ENCODE results near the gene MACROH2A2.

The MACROH2A2 gene

DNA sequence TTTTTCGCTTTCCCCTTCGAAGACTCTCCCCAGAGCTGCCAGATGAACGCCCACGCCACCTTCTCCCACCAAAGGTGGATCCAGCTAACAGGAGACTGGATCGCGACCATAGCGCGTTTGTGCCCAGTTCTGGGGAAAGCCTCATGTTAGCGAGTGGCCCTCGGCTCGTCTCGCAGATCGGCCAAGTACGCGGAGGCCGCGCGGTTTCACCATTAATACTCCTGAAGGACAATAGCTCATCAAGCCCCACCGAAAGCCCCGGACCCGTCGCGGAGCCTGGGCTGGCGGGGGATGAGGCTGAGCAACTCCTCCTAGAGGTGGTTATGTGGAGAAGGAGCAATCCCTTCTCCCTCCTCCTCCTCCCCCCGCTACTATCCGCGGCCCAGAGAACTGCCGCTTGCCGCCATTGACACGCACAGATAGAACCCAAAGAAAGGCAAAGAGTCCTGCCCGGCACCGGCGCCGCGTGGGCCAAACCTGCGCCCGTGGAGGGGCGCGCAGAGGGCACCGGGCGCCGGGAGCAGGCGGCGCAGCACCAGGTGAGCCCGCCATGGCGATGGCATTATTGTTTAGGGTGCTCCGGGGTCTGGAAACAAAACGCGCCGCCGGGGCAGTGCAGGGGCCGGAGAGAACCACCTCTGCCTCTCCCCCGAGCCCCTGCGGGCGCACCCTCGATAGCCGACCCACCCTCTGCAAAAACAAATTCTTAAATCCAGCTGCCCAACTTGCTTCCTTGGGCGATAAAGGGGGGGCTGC, at the start of gene MACROH2A2:
TSS of gene MACROH2A2 (plus strand) at position 385 of the 756 bp plus-strand sequence. CDS start 22,813 bp downstream, outside the sequence.
- Histone ChIP-seq H3K79me2 (ENCODE audit: insufficient read depth, low read depth) (no peaks in the 10 kb centered on the region), H3K4me1 (ENCODE audit: low read depth, poor library complexity, severe bottlenecking) (no peaks in the 10 kb centered on the region), H3K9ac (no peak within 1 kb of the TSS), H3K36me3 (ENCODE audit: insufficient read depth) (no peaks in the 10 kb centered on the region), H4K20me1 (ENCODE audit: insufficient read depth) (no peaks in the 10 kb centered on the region), H2AFZ (ENCODE audit: low read depth) (no peak within 1 kb of the TSS), H3K27ac (no peak within 1 kb of the TSS), H3K27me3 (ENCODE audit: insufficient read depth, low read depth) (no peaks in the 10 kb centered on the region), H3K4me3 (IDR thresholded peaks at IDR 0.05; ENCODE audit: insufficient read depth, low read depth, low read length) (no peak within 1 kb of the TSS), H3K4me2 (no peak within 1 kb of the TSS)
- TF ChIP-seq CTCF (conservative IDR thresholded peaks at IDR 0.05; ENCODE audit: low read depth, low read length): no peak

- Histone ChIP-seq H3K9ac (no peak overlapping the region), H2AFZ (ENCODE audit: low read depth) (no peak overlapping the region), H3K4me2 (no peak overlapping the region), H3K79me2 (ENCODE audit: insufficient read depth, low read depth) (no peaks in the 10 kb centered on the region), H4K20me1 (ENCODE audit: insufficient read depth) (no peaks in the 10 kb centered on the region), H3K4me3 (IDR thresholded peaks at IDR 0.05; ENCODE audit: insufficient read depth, low read depth, low read length) (no peak overlapping the region), H3K27ac (no peak overlapping the region), H3K27me3 (ENCODE audit: insufficient read depth, low read depth) (no peaks in the 10 kb centered on the region), H3K4me1 (ENCODE audit: low read depth, poor library complexity, severe bottlenecking) (no peaks in the 10 kb centered on the region), H3K36me3 (ENCODE audit: insufficient read depth) (no peaks in the 10 kb centered on the region)
- TF ChIP-seq CTCF (conservative IDR thresholded peaks at IDR 0.05; ENCODE audit: low read depth, low read length): no peak
These were observed 45.4 kb upstream of the MACROH2A2 start for GRCh38 chr10:70007116-70007820.

GRCh38 chr10:70031215-70031614, 21.4 kb upstream of the MACROH2A2 start:
- Histone ChIP-seq H3K27me3 (ENCODE audit: insufficient read depth, low read depth) (no peaks in the 10 kb centered on the region), H3K79me2 (ENCODE audit: insufficient read depth, low read depth) (no peaks in the 10 kb centered on the region), H4K20me1 (ENCODE audit: insufficient read depth) (no peaks in the 10 kb centered on the region), H2AFZ (ENCODE audit: low read depth) (no peak overlapping the region), H3K4me3 (IDR thresholded peaks at IDR 0.05; ENCODE audit: insufficient read depth, low read depth, low read length) (no peak overlapping the region), H3K27ac (no peak overlapping the region), H3K4me1 (ENCODE audit: low read depth, poor library complexity, severe bottlenecking) (no peaks in the 10 kb centered on the region), H3K9ac (no peak overlapping the region), H3K36me3 (ENCODE audit: insufficient read depth) (no peaks in the 10 kb centered on the region), H3K4me2 (no peak overlapping the region)
- no peak for TF ChIP-seq CTCF (conservative IDR thresholded peaks at IDR 0.05; ENCODE audit: low read depth, low read length)

GRCh38 chr10:70032667-70033289, 19.9 kb upstream of the MACROH2A2 start:
- Histone ChIP-seq H3K4me2 (no peak overlapping the region), H4K20me1 (ENCODE audit: insufficient read depth) (no peaks in the 10 kb centered on the region), H2AFZ (ENCODE audit: low read depth) (no peak overlapping the region), H3K27ac (no peak overlapping the region), H3K79me2 (ENCODE audit: insufficient read depth, low read depth) (no peaks in the 10 kb centered on the region), H3K9ac (no peak overlapping the region), H3K4me3 (IDR thresholded peaks at IDR 0.05; ENCODE audit: insufficient read depth, low read depth, low read length) (no peak overlapping the region), H3K27me3 (ENCODE audit: insufficient read depth, low read depth) (no peaks in the 10 kb centered on the region), H3K4me1 (ENCODE audit: low read depth, poor library complexity, severe bottlenecking) (no peaks in the 10 kb centered on the region), H3K36me3 (ENCODE audit: insufficient read depth) (no peaks in the 10 kb centered on the region)
- no peak for TF ChIP-seq CTCF (conservative IDR thresholded peaks at IDR 0.05; ENCODE audit: low read depth, low read length)

Measured in KMS-11 (cell line).